Kidney capillary endothelial cell (primary cell): ENCODE data around the gene SEC14L2.
"Not testable (repeated sequence)": the region's sequence is repeated elsewhere in the genome, so short reads cannot be mapped to it uniquely, and the experiment has no call there.

Experiments used
- DNase-seq: peaks from one replicate; pipeline ENCODE4 v3.0.0-alpha.2; 2018; ENCODE audit warnings: low spot score

The SEC14L2 gene

GRCh38 chr22:30426388-30427353 is 29.9 kb downstream of the SEC14L2 start:
- peak; percentile 86 for DNase-seq

- no peak for DNase-seq
These were observed 31.1 kb downstream of the SEC14L2 start for GRCh38 chr22:30427871-30428270.

- no peak for DNase-seq
These were observed 33.1 kb downstream of the SEC14L2 start for GRCh38 chr22:30429887-30430286.

DNA sequence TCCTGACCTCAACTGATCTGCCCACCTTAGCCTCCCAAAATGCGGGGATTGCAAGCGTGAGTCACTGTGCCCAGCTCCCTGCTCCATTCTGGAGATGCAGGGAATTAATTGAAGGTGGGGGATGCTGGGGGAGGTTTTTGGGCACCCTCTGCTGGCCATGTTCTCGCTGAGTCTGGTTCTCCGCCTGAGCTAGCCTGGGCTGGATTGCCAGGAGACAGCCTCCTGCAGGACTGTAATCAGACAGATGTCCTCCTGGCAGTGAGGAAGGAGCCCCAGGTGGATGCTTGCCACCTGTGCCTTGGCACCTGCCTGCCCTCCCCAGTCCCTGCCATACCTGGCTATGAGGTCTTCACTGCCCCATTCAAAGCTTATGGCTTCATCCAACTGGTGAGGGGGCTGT is 34.1 kb downstream of the SEC14L2 start:
- no peak for DNase-seq

GRCh38 chr22:30432096-30432495 is 35.3 kb downstream of the SEC14L2 start:
- no peak for DNase-seq

DNA sequence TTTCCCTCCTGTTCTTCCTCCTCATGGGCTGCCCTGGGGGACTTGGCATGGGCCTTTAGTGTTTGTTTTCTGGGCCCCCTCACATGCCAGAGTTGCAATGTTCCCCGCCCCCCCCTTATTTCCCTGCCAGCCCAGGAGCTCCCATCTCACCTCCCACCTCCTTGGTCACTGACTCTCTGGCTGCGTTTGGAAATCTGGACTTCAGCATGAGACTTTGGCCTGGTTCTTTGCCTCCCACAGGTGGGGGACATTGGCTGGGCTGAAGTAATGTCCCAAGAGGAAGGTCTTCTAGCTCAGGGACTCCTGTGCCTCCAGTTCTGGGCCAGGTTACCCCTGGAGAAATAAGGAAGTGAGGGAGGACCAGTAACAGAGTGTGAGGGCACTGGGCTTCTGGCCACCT is 35.7 kb downstream of the SEC14L2 start:
- no peak for DNase-seq

GRCh38 chr22:30433227-30433626 is 36.4 kb downstream of the SEC14L2 start:
- no peak for DNase-seq

DNA sequence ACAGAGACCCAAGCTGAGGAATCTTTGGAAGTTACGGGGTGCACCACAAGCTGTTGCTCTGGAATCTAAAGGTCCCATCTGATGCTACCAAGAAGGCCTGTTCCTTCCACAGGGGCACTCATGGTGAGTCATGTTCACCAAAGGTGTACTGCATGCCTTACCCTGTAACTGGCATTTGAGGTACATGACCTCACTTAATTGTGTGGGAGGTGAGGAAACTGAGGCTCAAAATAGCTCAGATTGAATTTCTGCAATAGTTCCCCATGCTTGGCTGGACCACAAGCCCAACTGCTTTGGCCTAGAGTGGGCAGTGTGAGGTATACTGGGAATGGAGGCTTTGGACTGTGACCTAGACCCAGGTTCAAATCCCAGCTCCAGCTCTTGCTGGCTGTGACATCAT is 37.0 kb downstream of the SEC14L2 start:
- no peak for DNase-seq

DNA sequence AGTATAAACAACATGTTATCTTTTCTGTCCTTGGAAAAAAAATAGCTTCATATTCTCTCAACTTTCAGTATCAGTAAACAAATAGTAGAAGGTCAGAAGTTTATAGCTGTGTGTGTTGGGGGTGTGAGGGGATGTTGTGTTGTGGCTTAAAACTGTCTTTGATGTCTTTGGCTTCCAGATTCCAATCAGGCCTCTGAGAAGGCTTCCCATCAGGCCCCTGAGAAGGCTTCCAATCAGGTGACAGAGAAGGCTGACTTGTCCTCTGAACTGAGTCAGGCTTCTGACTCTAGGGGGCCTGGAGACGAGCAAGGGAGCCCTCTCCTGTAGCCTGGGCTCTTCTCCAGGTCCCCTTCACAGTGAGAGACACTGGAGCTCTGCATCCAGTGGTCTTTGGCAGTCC is 38.0 kb downstream of the SEC14L2 start:
- no peak for DNase-seq

DNA sequence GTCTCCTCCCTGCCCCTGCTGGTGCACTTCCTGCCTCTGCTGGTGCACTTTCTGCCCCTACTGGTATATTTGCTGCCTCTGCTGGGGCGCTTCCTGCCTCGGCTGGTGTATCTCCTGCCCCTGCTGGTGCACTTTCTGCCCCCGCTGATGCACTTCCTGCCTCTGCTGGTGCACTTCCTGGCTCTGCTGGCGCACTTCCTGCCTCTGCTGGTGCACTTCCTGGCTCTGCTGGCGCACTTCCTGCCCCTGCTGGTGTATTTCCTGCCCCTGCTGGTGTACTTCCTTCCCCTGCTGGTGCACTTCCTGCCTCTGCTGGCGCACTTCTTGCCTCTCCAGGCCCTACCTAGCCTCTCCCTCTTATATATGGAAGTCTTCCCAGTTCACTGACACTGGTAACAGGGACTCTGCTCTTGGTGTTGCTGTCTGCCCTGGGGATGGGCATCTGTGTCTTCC is 38.9 kb downstream of the SEC14L2 start:
- no peak for DNase-seq

DNA sequence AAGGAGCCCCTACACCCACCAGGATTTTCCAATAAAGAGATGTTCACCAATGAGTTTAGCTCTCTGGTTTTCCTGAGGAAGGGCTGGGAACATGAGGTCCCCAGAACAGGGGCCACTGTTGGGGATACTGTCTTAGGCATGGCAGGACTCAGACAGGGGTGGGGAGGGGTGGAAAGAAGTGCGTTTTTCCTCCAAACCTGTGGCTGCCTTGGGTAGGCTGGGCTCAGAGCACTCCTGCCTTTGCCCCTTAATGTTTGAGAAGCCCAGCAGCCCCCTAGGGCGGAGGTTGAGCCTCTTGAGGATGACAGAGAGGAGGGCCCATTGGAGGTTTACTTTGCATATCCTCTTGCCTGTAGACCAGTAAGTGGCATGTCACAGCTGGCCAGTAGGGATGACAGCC is 39.4 kb downstream of the SEC14L2 start:
- no peak for DNase-seq

DNA sequence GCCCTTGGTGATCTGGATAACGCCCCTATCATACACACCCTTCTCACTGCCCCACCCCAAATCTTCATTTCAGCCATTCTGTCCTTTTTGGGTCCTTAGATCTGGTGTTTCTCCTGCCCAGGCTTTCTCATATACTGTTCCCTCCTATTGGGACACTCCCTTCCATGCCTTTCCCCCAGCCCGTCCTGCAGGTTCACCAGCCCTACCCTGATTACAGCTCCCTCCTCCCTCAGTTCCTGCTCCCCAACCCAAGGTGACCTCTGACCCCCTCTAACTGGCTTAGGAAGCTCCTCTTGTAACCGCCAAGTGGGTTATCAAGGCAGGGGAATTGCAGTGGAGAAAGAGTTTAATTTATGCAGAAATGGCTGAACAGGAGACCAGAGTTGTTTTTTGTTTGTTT is 41.7 kb downstream of the SEC14L2 start:
- no peak for DNase-seq

GRCh38 chr22:30439226-30439625 is 42.4 kb downstream of the SEC14L2 start:
- no peak for DNase-seq

- no peak for DNase-seq
These were observed 43.0 kb downstream of the SEC14L2 start for GRCh38 chr22:30439836-30440235.

DNA sequence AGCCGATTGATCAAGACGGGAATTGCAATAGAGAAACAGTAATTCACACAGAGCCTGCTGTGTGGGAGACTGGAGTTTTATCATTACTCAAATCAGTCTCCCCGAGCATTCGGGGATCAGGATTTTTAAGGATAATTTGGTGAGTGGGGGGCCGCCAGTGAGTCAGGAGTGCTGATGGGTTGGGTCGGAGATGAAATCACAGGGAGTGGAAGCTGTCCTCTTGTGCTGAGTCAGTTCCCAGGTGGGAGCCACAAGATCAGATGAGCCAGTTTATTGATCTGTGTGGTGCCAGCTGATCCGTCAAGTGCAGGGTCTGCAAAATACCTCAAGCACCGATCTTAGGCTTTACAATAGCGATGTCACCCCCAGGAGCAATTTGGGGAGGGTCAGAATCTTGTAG is 44.3 kb downstream of the SEC14L2 start:
- no peak for DNase-seq

DNA sequence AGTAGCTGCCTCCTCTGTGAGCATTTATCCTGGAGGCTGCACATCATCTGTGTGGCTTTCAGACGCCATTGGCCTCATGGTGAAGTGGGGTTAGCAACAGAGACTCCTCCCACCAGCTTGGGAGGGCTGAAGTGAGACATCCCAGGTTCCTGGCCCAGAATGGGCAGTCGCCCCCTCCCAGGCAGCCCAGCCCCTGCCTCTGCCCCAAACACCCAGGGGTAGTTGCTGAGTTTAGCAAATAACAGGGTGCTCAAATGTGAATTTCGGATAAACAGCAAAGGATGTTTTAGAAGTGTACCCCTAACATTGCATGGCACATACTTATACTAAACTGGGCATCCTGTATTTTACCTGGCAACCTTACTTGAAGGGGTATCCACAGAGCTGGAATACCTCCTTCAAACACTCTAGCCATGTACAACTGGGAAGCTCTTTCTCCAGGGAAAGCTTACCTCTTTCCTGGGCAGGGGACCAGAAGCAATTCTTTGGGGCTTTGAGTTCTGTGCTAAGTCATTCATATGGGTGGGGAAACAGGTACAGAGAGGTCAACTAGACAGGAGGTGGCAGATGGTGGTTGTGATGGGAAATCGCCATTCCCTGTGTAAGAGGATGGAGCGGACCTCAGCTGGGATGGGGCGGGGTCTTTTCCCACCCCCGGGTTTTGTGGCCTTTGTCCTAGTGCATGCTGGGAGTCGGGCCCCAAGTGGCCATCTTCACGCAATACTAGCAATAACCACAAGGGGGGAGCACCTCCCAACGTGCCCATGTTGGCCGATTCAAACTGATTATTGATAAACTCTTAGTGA is 48.0 kb downstream of the SEC14L2 start:
- DNase-seq, result no peak

DNA sequence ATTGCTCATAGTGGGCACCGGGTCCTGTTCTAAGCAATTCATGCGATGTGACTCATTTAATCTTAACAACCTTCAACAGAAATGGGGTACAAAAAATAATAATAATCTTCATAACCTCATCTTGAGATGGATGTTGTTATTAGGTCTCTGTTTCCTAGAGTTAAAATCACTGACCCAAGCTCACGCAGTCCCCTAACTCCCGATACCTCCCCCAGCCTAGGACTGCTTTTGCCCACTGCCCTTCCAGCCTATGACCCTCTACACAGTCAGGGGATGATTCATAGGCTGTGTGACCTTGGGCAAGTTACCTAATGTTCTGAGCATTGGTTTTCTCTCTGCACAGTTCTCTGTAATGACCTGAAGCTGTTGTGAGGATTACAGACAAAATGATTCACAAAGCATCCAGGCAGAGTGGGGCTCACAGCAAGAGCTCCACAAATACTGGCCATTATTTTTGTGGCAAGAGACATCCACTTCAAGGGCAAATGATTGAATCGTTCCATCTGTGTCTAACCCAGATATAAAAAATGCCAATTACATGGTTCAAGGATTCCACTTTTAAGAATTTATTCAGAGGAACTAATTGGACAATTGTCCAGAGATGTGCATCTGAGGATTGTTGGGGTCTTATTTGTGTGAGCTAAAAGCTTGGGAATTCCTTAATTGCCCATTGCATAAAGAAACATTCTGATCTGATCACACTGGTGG is 48.8 kb downstream of the SEC14L2 start:
- no peak for DNase-seq

DNA sequence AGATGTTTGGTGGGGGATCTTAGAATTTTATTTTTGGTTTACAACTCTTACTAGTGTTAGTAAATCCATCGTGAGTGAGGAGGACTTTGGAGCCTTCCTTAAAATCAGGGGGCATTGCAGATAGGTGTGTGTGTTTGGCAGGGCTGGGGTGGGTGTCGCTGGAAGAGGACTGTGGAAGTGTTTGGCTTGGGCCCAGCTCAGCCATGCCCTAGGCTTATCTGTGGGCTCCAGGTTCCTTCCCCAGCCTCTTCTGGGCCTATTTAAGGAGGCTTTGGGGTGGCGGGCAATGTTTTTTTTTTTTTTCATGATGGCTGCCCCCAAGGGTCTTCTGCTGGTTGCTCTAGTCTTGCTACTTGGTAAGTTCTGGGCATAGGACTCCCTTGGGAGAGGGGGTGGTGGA is 50.8 kb downstream of the SEC14L2 start:
- DNase-seq, result no peak

- DNase-seq, result not testable (repeated sequence)
These were observed 54.7 kb downstream of the SEC14L2 start for GRCh38 chr22:30451488-30451887.

DNA sequence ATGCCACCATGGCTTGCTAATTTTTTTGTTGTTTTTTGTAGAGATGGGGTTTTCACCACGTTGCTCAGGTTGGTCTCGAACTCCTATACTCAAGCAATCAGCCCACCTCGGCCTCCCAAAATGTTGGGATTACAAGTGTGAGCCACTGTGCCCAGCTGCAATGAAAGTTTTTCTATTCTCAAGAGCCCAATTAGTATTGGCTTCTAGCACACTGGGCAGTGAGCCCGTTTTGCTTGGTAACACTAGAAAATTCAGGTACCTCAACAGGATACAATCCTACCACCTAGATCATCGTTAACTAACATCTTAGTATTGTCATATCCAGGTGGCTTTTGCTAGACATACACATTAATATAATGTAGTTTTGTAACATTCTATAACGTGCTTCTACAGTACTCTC is 56.0 kb downstream of the SEC14L2 start:
- no peak for DNase-seq

- no peak for DNase-seq
These were observed 57.1 kb downstream of the SEC14L2 start for GRCh38 chr22:30453731-30454510.
